Hypothalamus (tissue), 51 donors: ENCODE data around the gene TGM4.

Source experiments
- DNase-seq, 51 donors: peaks; one replicate each; lab custom pipeline; 2025; lab: John Stamatoyannopoulos, UW

TGM4 gene

GRCh38 chr3:44877333-44877732, 2.9 kb downstream of the TGM4 start:
- DNase-seq: no peak

DNA sequence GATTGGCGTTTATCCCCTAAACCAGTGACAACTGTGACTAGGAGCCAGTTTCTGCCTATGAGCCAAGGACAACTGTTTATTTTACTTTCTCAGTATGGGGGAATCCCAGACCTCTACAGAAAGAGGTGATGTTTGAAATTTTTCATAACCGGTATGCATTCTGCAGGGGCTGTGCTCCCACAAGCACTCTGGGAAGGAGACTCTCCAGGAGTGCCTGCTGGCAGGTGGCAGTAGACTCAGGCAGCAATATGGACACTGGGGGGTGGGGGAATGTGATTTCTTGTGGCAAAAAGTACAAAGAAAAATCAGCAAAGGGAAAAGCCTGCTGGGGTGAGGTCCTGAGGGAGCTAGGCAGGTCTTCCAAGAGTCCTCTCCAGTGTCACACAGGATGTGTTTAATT, 5.9 kb downstream of the TGM4 start:
- no peak for DNase-seq

DNA sequence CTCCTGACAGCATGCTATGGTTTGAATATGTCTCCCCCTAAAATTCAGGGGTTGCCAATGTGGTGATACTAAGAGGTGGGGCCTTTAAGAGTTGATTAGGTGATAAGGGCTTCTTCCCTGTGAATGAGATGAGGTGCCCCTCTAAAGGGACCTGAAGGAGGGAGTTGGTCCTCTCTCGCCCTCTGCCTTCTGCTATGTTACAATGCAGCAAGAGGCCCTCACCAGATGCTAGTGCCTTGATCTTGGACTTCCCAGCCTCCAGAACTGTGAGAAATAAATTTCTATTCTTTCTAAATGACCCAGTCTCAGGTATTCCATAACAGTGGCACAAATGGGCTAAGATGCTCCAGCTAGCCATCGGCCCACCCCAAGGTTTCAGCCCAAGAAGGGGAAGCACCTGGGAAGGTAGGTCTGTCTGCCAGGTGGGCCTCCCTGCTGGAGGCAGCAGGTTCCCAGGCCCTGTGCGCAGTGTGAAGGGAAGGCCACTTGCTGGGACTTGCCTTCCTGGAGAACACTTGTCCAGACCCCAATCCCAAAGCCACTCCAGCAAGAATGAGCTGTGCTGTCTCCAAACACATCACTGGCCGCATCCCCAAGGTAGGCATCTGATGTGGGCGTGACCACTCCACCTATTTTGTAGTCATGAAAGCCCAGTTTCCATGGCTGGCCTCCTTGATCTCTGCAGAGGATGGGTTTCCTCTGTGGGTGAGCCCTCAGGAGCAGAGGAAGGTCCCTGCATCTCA, 9.0 kb downstream of the TGM4 start:
- DNase-seq: no peak

DNA sequence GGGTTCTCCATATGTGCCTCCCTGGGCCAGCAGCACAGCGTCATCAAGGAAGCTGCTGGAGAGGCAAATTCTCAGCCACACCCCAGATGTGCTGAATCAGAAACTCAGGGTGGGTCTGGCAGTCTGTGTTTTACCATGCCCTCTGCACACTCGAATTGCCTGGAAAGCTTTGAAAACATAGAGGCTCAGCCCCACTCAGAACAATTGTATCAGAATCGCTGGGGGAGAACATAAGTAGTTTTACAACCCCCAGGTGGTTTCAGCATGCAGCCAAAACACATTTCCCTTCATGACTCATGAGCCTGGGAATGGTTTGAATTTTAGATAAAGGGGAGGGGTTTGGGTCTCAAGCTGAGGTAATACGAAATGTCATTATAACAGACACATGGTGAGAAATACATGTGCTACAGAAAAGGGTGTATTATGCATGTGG, 9.6 kb downstream of the TGM4 start:
- DNase-seq: peak in 1 of 51 donors; percentile 21

DNA sequence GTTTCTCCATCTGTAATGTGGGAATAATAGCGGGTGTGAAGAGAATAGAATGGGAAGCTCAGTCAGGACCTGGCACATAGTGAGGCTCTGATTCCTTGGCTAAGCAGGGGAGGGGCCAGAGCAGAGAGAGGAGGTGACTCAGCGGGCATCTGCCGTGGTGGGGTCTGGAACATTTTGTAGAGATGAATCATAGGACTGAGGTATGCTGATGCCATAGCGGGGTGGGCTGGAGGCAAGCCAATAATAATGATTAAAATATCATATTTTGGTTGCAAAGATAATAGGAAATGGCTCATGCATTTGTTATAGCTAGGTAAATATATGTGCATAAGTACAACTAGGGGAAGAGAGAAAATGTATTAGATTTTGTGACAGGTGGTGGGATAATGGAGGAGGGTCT, 11.2 kb downstream of the TGM4 start:
- DNase-seq: peak in 1 of 51 donors; percentile 5

- DNase-seq: no peak
Measured at GRCh38 chr3:44886561-44886960, 12.2 kb downstream of the TGM4 start.

GRCh38 chr3:44887101-44887500, 12.7 kb downstream of the TGM4 start:
- DNase-seq: no peak

- DNase-seq: no peak
Measured at GRCh38 chr3:44890258-44890657, 15.8 kb downstream of the TGM4 start.

DNA sequence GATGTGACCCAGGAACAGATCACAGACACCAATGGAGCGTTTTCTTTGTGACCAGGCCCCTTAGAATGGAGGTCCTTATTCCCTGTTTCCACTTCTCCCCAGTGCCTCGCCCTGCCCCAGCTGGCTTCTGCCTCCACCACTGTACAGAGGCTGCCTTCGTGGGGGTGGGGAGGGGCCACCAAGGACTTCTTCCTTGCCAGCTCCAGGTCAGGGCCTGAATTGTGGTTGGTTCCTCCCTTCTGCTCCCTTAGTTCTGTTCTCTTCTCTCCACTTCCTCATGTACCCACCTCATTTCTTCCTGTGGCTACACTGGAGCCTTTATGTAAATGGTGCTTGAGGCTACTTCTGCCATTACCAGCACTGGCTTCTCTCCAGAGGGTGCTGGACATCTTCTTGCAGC, 16.4 kb downstream of the TGM4 start:
- no peak for DNase-seq

- no peak for DNase-seq
Measured at GRCh38 chr3:44892689-44893088, 18.3 kb downstream of the TGM4 start.

- no peak for DNase-seq
Measured at GRCh38 chr3:44893097-44893496, 18.7 kb downstream of the TGM4 start.

- no peak for DNase-seq
Measured at GRCh38 chr3:44894485-44894884, 20.1 kb downstream of the TGM4 start.

- no peak for DNase-seq
Measured at GRCh38 chr3:44896440-44896839, 22.0 kb downstream of the TGM4 start.

DNA sequence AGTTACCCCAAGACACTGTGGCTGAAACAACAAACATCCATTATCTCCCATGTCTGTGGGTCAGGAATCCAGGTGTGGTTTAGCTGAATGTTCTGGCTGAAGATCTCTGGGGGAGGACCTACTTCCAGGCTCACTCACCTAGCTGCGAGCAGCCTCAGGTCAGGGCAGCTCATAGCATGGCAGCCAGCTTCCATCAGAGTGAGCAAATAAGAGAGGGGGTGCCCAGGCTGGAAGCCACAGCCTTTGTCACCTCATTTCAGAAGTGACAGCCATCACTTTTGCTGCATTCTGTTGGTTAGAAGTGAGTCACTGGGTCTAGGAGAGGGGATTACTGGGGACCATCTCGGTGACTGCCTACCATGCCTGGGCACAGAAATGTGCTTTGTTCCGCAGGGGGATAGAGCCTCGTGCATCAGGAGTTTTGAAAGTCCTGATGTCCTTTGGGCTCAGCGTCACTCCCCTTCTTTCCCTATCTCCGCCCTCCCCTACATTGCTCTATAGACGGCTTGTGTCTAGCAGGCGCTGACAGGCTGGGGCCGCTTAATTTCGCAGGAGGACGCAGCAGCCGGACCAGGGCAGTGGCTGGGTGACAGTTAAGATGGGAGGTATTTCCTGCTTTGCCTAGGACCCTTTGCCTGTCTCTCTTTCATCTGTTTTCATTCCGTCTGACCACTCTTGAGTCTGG, 25.4 kb downstream of the TGM4 start:
- DNase-seq: no peak

- no peak for DNase-seq
Measured at GRCh38 chr3:44902628-44903027, 28.2 kb downstream of the TGM4 start.

- no peak for DNase-seq
Measured at GRCh38 chr3:44903314-44903713, 28.9 kb downstream of the TGM4 start.

DNA sequence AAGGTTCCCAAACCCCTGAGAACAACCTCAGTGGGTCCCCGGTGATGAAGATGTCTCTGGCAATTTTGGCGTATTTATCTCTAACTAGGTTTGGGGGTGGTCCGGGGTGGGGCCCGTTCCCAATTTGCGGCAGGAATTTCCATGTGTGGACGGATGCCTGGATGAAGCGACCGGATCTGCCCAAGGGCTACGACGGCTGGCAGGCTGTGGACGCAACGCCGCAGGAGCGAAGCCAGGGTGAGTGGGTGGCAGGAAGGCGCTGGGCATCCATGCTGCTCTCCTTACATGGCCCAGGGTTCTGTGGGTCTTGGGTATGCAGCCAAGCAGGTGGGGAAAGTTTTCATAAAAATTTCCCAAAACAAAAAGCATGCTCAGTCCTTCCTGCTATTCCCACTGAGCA, 29.3 kb downstream of the TGM4 start:
- no peak for DNase-seq

DNA sequence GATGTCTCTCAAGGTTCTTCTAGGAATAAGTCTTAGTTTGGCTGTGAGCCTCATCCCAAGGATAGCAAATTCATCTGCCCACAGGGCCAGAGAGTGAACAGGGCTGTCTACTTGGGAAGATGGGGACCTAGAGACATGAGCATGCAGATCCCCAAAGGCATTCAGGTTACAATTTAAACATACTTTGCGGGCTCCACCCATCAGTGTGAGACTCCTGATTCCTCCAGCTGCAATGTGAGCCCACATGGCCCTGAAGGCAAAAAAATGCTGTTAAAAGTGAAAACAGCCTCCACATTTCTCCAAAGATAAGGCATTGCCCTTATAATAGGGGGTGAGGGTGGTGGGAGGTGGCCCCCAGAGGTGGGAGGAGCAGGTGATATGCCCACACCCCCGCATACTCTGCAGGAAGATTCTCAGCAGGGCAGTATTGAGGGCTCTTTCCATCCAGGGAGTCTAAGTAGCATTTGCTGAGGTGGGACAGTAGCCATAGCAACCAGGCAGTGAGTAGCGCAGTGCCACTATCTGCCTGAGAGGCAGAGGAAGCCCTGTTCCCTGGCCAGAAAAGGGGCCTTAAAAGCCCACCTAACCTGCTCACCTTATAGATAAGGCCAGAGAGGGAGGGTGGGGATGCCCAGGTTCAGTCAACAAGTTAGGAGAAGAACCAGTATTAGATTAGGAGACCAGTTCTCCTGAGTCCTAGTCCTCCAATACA, 31.2 kb downstream of the TGM4 start:
- DNase-seq: no peak

GRCh38 chr3:44906997-44907396, 32.6 kb downstream of the TGM4 start:
- no peak for DNase-seq

DNA sequence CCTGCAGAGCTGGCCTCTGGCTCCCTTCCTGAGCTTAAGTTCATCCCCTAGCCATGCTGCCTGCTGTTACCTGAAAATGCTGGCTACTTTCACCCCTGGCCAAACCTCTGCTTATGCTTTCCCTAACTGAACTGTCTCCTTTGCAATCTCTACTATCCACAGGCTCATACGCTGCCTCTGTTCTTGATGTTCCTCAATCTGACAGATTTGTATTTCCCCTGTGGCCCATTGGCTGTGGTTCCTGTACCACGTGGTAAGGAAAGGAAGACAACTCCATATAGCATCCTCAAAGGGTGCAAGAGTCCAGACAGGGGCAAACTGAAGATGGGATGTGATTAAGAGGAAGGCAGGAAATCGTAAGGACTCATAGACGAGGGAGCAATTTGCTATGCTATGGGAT, 33.2 kb downstream of the TGM4 start:
- DNase-seq: no peak

DNA sequence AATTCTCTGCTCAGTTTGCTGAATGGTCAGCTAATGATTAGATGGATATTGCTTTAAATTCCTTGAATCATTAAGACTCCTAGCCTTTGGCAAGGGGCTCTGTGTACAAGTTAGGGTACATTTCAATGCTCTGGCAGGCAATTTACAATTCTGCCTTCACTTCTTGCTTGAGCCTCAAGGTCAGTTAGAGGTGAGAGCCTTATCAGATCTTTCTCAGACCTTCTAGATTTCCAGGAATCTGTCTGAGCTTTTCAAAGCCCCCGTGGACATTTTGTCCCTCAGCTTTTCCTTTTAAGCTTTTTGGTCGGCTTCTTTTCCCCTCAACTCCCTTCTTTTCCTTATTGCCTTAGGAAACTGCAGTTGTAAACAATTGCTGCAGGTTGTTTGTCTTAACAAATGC, 34.7 kb downstream of the TGM4 start:
- no peak for DNase-seq

- no peak for DNase-seq
Measured at GRCh38 chr3:44910693-44911092, 36.3 kb downstream of the TGM4 start.
